HEK293 (cell line): ENCODE measurements around the gene CHST7.

Source experiments
- CTCF ChIA-PET: fragments of 350-600 bp; formaldehyde crosslinking; extraction: SDS; loops from one replicate; lab custom pipeline; 2021; ENCODE audit warnings: antibody characterized with exemption; lab: Yijun Ruan, JAX
- POLR2A ChIA-PET: fragments of 300-600 bp; formaldehyde crosslinking; extraction: SDS; loops from one replicate; lab custom pipeline; 2020; ENCODE audit warnings: antibody characterized with exemption, inconsistent platforms; lab: Yijun Ruan, JAX
- H3K27ac ChIP-seq: fragments of 200-500 bp; sonication (Bioruptor generic); 2 replicates; pipeline ENCODE4 v1.5.1; 2014; ENCODE audit warnings: low read depth, low read length, control low read depth, inconsistent platforms; ENCODE audit errors: extremely low read depth
- H3K36me3 ChIP-seq, 2 experiments: fragments of 200-500 bp in 1 of 2; sonication (Bioruptor generic) in 1 of 2; 1 replicate in 1 of 2; 2 replicates in 1 of 2; pipeline ENCODE4 v1.5.1; 2014 to 2017; ENCODE audit warnings: inconsistent platforms in 2 of 2, low read length in 2 of 2; ENCODE audit not compliant: control insufficient read depth in 2 of 2, insufficient read depth in 1 of 2
- H3K4me1 ChIP-seq: fragments of 200-500 bp; sonication (Bioruptor generic); 2 replicates; pipeline ENCODE4 v1.5.1; 2014; ENCODE audit warnings: mild to moderate bottlenecking, low read length, inconsistent platforms; ENCODE audit not compliant: control insufficient read depth, insufficient read depth
- H3K4me3 ChIP-seq: 2 replicates; pipeline ENCODE4 v1.5.1; 2011; ENCODE audit warnings: low read depth, mild to moderate bottlenecking, control low read depth, low read length, moderate library complexity
- H3K9me3 ChIP-seq: fragments of 200-500 bp; sonication (Bioruptor generic); 2 replicates; pipeline ENCODE4 v1.5.1; 2014; ENCODE audit warnings: low read depth, low read length, inconsistent platforms; ENCODE audit not compliant: control insufficient read depth, insufficient read depth
- HIC1 ChIP-seq: fragments of 450-650 bp; formaldehyde crosslinking; IDR thresholded peaks from 2 replicates; pipeline ENCODE4 v1.5.1; 2016; ENCODE audit warnings: missing biosample characterization, missing genetic modification characterization
- KLF7 ChIP-seq: fragments of 450-650 bp; formaldehyde crosslinking; IDR thresholded peaks from 2 replicates; pipeline ENCODE4 v1.5.1; 2016; ENCODE audit warnings: missing biosample characterization, missing genetic modification characterization, borderline replicate concordance
- KLF8 ChIP-seq: fragments of 450-650 bp; formaldehyde crosslinking; IDR thresholded peaks from 2 replicates; pipeline ENCODE4 v1.5.1; 2016; ENCODE audit warnings: missing biosample characterization, missing genetic modification characterization
- PRDM1 ChIP-seq: fragments of 450-650 bp; formaldehyde crosslinking; IDR thresholded peaks from 2 replicates; pipeline ENCODE4; 2016; ENCODE audit warnings: missing biosample characterization, missing genetic modification characterization
- RBAK ChIP-seq: fragments of 450-650 bp; formaldehyde crosslinking; IDR thresholded peaks from 2 replicates; pipeline ENCODE4 v1.5.1; 2016; ENCODE audit warnings: missing biosample characterization, missing genetic modification characterization
- TRIM28 ChIP-seq: IDR thresholded peaks from 2 replicates; pipeline ENCODE4 v1.6.1; 2011; ENCODE audit warnings: low read length, control low read depth, borderline replicate concordance
- YY1 ChIP-seq: fragments of 450-650 bp; formaldehyde crosslinking; IDR thresholded peaks from 2 replicates; pipeline ENCODE4 v1.5.1; 2018; ENCODE audit warnings: missing biosample characterization, missing genetic modification characterization
- ZBTB8A ChIP-seq: fragments of 450-650 bp; formaldehyde crosslinking; IDR thresholded peaks from 2 replicates; pipeline ENCODE4 v1.5.1; 2016; ENCODE audit warnings: missing biosample characterization, missing genetic modification characterization
- ZFHX2 ChIP-seq: fragments of 450-650 bp; formaldehyde crosslinking; conservative IDR thresholded peaks from 2 replicates; pipeline ENCODE4 v1.5.1; 2016; ENCODE audit warnings: missing biosample characterization, missing genetic modification characterization
- ZNF138 ChIP-seq: fragments of 450-650 bp; formaldehyde crosslinking; IDR thresholded peaks from 2 replicates; pipeline ENCODE4 v1.5.1; 2016; ENCODE audit warnings: missing biosample characterization, missing genetic modification characterization, borderline replicate concordance
- ZNF169 ChIP-seq: fragments of 450-650 bp; formaldehyde crosslinking; IDR thresholded peaks from 2 replicates; pipeline ENCODE4 v1.5.1; 2016; ENCODE audit warnings: missing biosample characterization, missing genetic modification characterization
- ZNF202 ChIP-seq: fragments of 450-650 bp; formaldehyde crosslinking; IDR thresholded peaks from 2 replicates; pipeline ENCODE4 v1.5.1; 2016; ENCODE audit warnings: missing biosample characterization, missing genetic modification characterization, borderline replicate concordance
- ZNF24 ChIP-seq: fragments of 450-650 bp; formaldehyde crosslinking; IDR thresholded peaks from 2 replicates; pipeline ENCODE4 v1.5.1; 2016; ENCODE audit warnings: missing biosample characterization, missing genetic modification characterization
- ZNF426 ChIP-seq: fragments of 450-650 bp; formaldehyde crosslinking; IDR thresholded peaks from 2 replicates; pipeline ENCODE4 v1.5.1; 2017; ENCODE audit warnings: missing biosample characterization, missing genetic modification characterization, mild to moderate bottlenecking, inconsistent platforms, moderate library complexity
- ZNF701 ChIP-seq: fragments of 450-650 bp; formaldehyde crosslinking; IDR thresholded peaks from 2 replicates; pipeline ENCODE4 v1.5.1; 2016; ENCODE audit warnings: missing biosample characterization, missing genetic modification characterization
- ZNF707 ChIP-seq: fragments of 450-650 bp; formaldehyde crosslinking; IDR thresholded peaks from 2 replicates; pipeline ENCODE4 v1.5.1; 2016; ENCODE audit warnings: missing biosample characterization, missing genetic modification characterization
- ZNF76 ChIP-seq: fragments of 450-650 bp; formaldehyde crosslinking; IDR thresholded peaks from 2 replicates; pipeline ENCODE4; 2016; ENCODE audit warnings: low read depth, missing biosample characterization, missing genetic modification characterization, borderline replicate concordance
- ZSCAN16 ChIP-seq: fragments of 450-650 bp; formaldehyde crosslinking; IDR thresholded peaks from 2 replicates; pipeline ENCODE4 v1.5.1; 2016; ENCODE audit warnings: missing biosample characterization, missing genetic modification characterization
- TF ChIP-seq, protein P1 (sequence below): fragments of 450-650 bp; formaldehyde crosslinking; IDR thresholded peaks from 2 replicates; pipeline ENCODE4 v1.5.1; 2016; ENCODE audit warnings: missing biosample characterization, missing genetic modification characterization
- TF ChIP-seq, protein P2 (sequence below): fragments of 450-650 bp; formaldehyde crosslinking; IDR thresholded peaks from 2 replicates; pipeline ENCODE4 v1.5.1; 2017; ENCODE audit warnings: missing biosample characterization, missing genetic modification characterization
- TF ChIP-seq, protein P3 (sequence below): fragments of 450-650 bp; formaldehyde crosslinking; IDR thresholded peaks from 2 replicates; pipeline ENCODE4 v1.5.1; 2017; ENCODE audit warnings: missing biosample characterization, missing genetic modification characterization

Gene CHST7

GRCh38 chrX:46580613-46581012 is 7.0 kb downstream of the CHST7 start:
- CTCF ChIA-PET = interaction anchor here (0.6 kb wide), 1 partner anchor 950 kb away, joined by 3 read pairs; no protein-coding TSS in a partner anchor
- TF ChIP-seq KLF7 (no peak), KLF8 (tag by site-specific recombination) (no peak), ZNF707 (tag by site-specific recombination) (no peak)
- TF ChIP-seq, all 188 proteins: peak for 0
- no peak overlapping the region for H3K27ac ChIP-seq
- H3K4me3 ChIP-seq = no peak overlapping the region
- no peaks in the 10 kb centered on the region for H3K9me3 ChIP-seq
- POLR2A ChIA-PET = no interaction called here
- H3K4me1 ChIP-seq = peaks cover 8% of the 10 kb centered on the region; the same call in 1 of the 2 replicates
- no peaks in the 10 kb centered on the region; a peak in 1 of 3 replicates for H3K36me3 ChIP-seq

- CTCF ChIA-PET = no interaction called here
- Histone ChIP-seq H3K27ac (no peak overlapping the region), H3K36me3 (no peaks in the 10 kb centered on the region; a peak in 1 of 3 replicates), H3K9me3 (no peaks in the 10 kb centered on the region), H3K4me3 (no peak overlapping the region), H3K4me1 (no peaks in the 10 kb centered on the region)
- no peak for TF ChIP-seq ZNF169 (tag by site-specific recombination)
- TF ChIP-seq, protein P1, sequence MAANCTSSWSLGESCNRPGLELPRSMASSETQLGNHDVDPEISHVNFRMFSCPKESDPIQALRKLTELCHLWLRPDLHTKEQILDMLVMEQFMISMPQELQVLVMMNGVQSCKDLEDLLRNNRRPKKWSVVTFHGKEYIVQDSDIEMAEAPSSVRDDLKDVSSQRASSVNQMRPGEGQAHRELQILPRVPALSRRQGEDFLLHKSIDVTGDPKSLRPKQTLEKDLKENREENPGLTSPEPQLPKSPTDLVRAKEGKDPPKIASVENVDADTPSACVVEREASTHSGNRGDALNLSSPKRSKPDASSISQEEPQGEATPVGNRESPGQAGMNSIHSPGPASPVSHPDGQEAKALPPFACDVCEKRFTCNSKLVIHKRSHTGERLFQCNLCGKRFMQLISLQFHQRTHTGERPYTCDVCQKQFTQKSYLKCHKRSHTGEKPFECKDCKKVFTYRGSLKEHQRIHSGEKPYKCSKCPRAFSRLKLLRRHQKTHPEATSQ (tag by site-specific recombination) = no peak
- TF ChIP-seq ZSCAN16 (tag by site-specific recombination) = no peak
- POLR2A ChIA-PET = no interaction called here
These were observed 8.8 kb downstream of the CHST7 start for GRCh38 chrX:46582325-46582724.

- H3K27ac ChIP-seq = no peak overlapping the region
- H3K9me3 ChIP-seq = no peaks in the 10 kb centered on the region
- ChIA-PET POLR2A (interaction anchor here (0.7 kb wide), 1 partner anchor 1183 kb away, joined by 5 read pairs; no protein-coding TSS in a partner anchor), CTCF (interaction anchor here (0.8 kb wide), 1 partner anchor 10 kb away, joined by 4 read pairs; no protein-coding TSS in a partner anchor)
- H3K36me3 ChIP-seq = no peaks in the 10 kb centered on the region; a peak in 1 of 3 replicates
- H3K4me3 ChIP-seq = no peak overlapping the region
- TF ChIP-seq ZNF701 (no peak), RBAK (no peak)
- TF ChIP-seq, protein P2, sequence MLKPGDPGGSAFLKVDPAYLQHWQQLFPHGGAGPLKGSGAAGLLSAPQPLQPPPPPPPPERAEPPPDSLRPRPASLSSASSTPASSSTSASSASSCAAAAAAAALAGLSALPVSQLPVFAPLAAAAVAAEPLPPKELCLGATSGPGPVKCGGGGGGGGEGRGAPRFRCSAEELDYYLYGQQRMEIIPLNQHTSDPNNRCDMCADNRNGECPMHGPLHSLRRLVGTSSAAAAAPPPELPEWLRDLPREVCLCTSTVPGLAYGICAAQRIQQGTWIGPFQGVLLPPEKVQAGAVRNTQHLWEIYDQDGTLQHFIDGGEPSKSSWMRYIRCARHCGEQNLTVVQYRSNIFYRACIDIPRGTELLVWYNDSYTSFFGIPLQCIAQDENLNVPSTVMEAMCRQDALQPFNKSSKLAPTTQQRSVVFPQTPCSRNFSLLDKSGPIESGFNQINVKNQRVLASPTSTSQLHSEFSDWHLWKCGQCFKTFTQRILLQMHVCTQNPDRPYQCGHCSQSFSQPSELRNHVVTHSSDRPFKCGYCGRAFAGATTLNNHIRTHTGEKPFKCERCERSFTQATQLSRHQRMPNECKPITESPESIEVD (tag by site-specific recombination) = 0 out of 2 replicates have a peak, but pooled peaks have one; percentile 17
- no peaks in the 10 kb centered on the region for H3K4me1 ChIP-seq
These were observed 9.4 kb downstream of the CHST7 start for GRCh38 chrX:46582966-46583365.

DNA sequence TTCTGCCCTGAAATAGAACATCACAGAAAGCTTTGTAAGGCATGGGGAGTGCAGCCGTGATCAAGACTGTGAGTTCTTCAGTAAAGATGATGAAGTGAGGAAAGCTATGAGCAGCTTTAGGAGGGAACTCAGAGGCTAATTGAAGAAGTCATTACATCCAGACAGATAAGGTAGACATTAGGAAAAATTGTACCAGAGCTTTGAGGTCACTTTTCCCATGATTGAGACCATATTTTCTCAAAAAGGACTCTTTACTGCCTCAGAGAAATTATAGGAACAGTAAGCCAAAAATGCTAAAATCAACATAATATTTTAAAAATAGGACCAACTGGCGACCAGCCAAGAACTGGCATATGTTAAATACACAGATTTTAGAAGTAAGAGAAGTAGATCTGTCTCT is 11.2 kb downstream of the CHST7 start:
- H3K36me3 ChIP-seq = no peaks in the 10 kb centered on the region; a peak in 1 of 3 replicates
- TF ChIP-seq YY1 = no peak
- no peak for TF ChIP-seq PRDM1
- no peak for TF ChIP-seq ZNF76 (tag by site-specific recombination)
- TF ChIP-seq ZBTB8A = no peak
- TF ChIP-seq, protein P3, sequence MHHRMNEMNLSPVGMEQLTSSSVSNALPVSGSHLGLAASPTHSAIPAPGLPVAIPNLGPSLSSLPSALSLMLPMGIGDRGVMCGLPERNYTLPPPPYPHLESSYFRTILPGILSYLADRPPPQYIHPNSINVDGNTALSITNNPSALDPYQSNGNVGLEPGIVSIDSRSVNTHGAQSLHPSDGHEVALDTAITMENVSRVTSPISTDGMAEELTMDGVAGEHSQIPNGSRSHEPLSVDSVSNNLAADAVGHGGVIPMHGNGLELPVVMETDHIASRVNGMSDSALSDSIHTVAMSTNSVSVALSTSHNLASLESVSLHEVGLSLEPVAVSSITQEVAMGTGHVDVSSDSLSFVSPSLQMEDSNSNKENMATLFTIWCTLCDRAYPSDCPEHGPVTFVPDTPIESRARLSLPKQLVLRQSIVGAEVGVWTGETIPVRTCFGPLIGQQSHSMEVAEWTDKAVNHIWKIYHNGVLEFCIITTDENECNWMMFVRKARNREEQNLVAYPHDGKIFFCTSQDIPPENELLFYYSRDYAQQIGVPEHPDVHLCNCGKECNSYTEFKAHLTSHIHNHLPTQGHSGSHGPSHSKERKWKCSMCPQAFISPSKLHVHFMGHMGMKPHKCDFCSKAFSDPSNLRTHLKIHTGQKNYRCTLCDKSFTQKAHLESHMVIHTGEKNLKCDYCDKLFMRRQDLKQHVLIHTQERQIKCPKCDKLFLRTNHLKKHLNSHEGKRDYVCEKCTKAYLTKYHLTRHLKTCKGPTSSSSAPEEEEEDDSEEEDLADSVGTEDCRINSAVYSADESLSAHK = no peak
- no peak for TF ChIP-seq ZNF138 (tag by site-specific recombination)
- no peak for TF ChIP-seq TRIM28
- no peak for TF ChIP-seq HIC1 (tag by site-specific recombination)
- TF ChIP-seq ZNF202 (tag by site-specific recombination) = no peak
- TF ChIP-seq ZNF426 (tag by site-specific recombination) = no peak
- no peak for TF ChIP-seq ZNF24 (tag by site-specific recombination)
- TF ChIP-seq ZFHX2 = no peak
- H3K9me3 ChIP-seq = no peaks in the 10 kb centered on the region
- CTCF ChIA-PET = no interaction called here
- POLR2A ChIA-PET = no interaction called here
- H3K4me3 ChIP-seq = no peak overlapping the region
- H3K4me1 ChIP-seq = 0 out of 2 replicates have a peak, but pooled peaks cover 3% of the 10 kb centered on the region
- no peak overlapping the region for H3K27ac ChIP-seq
